A204.1 (cell line): Measurements from ENCODE around the gene HYLS1.

Experiments used
- FAIRE-seq: peaks from 2 replicates; lab custom pipeline; 2012; peaks lifted over from hg19 to GRCh38; lab: Jason Lieb, UNC

The HYLS1 gene

GRCh38 chr11:125950178-125950490 is 62.7 kb downstream of the HYLS1 start:
- FAIRE-seq: no peak
